MM.1S (cell line): ENCODE measurements around the gene SCN2A.

Experiments used
- DNase-seq: peaks from one replicate; pipeline ENCODE4 v3.0.0-alpha.2; 2015
- H2AFZ ChIP-seq: fragments of 300-600 bp; sonication (generic); 2 replicates; pipeline ENCODE4 v1.6.0; 2016; ENCODE audit warnings: antibody characterized with exemption, low read length
- H3F3A ChIP-seq: fragments of 300-600 bp; sonication (generic); 2 replicates; pipeline ENCODE4 v1.6.1; 2016; ENCODE audit warnings: mild to moderate bottlenecking, antibody characterized with exemption, low read length, moderate library complexity, mixed read lengths; ENCODE audit not compliant: insufficient read depth
- H3K27ac ChIP-seq: fragments of 300-600 bp; sonication (generic); 2 replicates; pipeline ENCODE4 v1.5.1; 2016; ENCODE audit warnings: mild to moderate bottlenecking, low read length
- H3K27me3 ChIP-seq: fragments of 300-600 bp; sonication (generic); replicated peaks from 2 replicates; pipeline ENCODE4 v1.6.0; 2016; ENCODE audit warnings: low read length; ENCODE audit not compliant: insufficient read depth
- H3K36me3 ChIP-seq: fragments of 300-600 bp; sonication (generic); replicated peaks from 2 replicates; pipeline ENCODE4 v1.6.1; 2016; ENCODE audit warnings: mild to moderate bottlenecking, low read length, mixed read lengths; ENCODE audit not compliant: insufficient read depth
- H3K4me1 ChIP-seq: fragments of 300-600 bp; sonication (generic); 2 replicates; pipeline ENCODE4 v1.6.1; 2016; ENCODE audit warnings: low read length, mixed read lengths
- H3K4me2 ChIP-seq: fragments of 300-600 bp; sonication (generic); 2 replicates; pipeline ENCODE4 v1.6.0; 2016; ENCODE audit warnings: low read depth, low read length
- H3K4me3 ChIP-seq: fragments of 300-600 bp; sonication (generic); 2 replicates; pipeline ENCODE4 v1.5.1; 2016; ENCODE audit warnings: low read length, mixed read lengths
- H3K79me2 ChIP-seq: fragments of 300-600 bp; sonication (generic); 2 replicates; pipeline ENCODE4 v1.6.1; 2016; ENCODE audit warnings: mixed run types, low read length, mixed read lengths
- H3K9ac ChIP-seq: fragments of 300-600 bp; sonication (generic); 2 replicates; pipeline ENCODE4 v1.6.1; 2016; ENCODE audit warnings: low read length, mixed read lengths
- H3K9me2 ChIP-seq: fragments of 300-600 bp; sonication (generic); replicated peaks from 2 replicates; pipeline ENCODE4 v1.6.1; 2016; ENCODE audit warnings: mild to moderate bottlenecking, low read length, mixed read lengths; ENCODE audit not compliant: insufficient read depth
- H3K9me3 ChIP-seq: fragments of 300-600 bp; sonication (generic); replicated peaks from 2 replicates; pipeline ENCODE4 v1.6.1; 2016; ENCODE audit warnings: mild to moderate bottlenecking, low read length, mixed read lengths; ENCODE audit not compliant: insufficient read depth
- H4K20me1 ChIP-seq: fragments of 300-600 bp; sonication (generic); 2 replicates; pipeline ENCODE4 v1.6.1; 2016; ENCODE audit warnings: mild to moderate bottlenecking, low read length, moderate library complexity, mixed read lengths; ENCODE audit not compliant: insufficient read depth
- EZH2 ChIP-seq: fragments of 300-600 bp; sonication (generic); optimal IDR thresholded peaks from 2 replicates; pipeline ENCODE3; 2017; ENCODE audit warnings: low read depth, mild to moderate bottlenecking, antibody characterized with exemption, low read length, mixed read lengths
- EZH2phosphoT487 ChIP-seq: fragments of 300-600 bp; sonication (generic); IDR thresholded peaks from 2 replicates; pipeline ENCODE4 v1.6.1; 2018; ENCODE audit warnings: antibody characterized with exemption, low read length
- TF ChIP-seq, protein P1 (sequence below): fragments of 300-600 bp; sonication (generic); IDR thresholded peaks from 2 replicates; pipeline ENCODE4 v1.5.1; 2016; ENCODE audit warnings: antibody characterized with exemption, low read length, mixed read lengths

Gene SCN2A

GRCh38 chr2:165237056-165237455 lies 2.2 kb upstream of the SCN2A start:
- H4K20me1 ChIP-seq: no peaks in the 10 kb centered on the region
- H3K36me3 ChIP-seq: no peaks in the 10 kb centered on the region
- H3K9me2 ChIP-seq: no peaks in the 10 kb centered on the region
- no peaks in the 10 kb centered on the region for H3K4me1 ChIP-seq
- no peak overlapping the region for H3K9ac ChIP-seq
- no peak overlapping the region for H3K27ac ChIP-seq
- H3K9me3 ChIP-seq: no peaks in the 10 kb centered on the region
- no peaks in the 10 kb centered on the region for H3F3A ChIP-seq
- no peaks in the 10 kb centered on the region for H3K27me3 ChIP-seq
- TF ChIP-seq EZH2phosphoT487: no peak
- TF ChIP-seq, protein P1, sequence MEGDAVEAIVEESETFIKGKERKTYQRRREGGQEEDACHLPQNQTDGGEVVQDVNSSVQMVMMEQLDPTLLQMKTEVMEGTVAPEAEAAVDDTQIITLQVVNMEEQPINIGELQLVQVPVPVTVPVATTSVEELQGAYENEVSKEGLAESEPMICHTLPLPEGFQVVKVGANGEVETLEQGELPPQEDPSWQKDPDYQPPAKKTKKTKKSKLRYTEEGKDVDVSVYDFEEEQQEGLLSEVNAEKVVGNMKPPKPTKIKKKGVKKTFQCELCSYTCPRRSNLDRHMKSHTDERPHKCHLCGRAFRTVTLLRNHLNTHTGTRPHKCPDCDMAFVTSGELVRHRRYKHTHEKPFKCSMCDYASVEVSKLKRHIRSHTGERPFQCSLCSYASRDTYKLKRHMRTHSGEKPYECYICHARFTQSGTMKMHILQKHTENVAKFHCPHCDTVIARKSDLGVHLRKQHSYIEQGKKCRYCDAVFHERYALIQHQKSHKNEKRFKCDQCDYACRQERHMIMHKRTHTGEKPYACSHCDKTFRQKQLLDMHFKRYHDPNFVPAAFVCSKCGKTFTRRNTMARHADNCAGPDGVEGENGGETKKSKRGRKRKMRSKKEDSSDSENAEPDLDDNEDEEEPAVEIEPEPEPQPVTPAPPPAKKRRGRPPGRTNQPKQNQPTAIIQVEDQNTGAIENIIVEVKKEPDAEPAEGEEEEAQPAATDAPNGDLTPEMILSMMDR: no peak
- no peak overlapping the region for H2AFZ ChIP-seq
- H3K4me2 ChIP-seq: no peak overlapping the region
- DNase-seq: no peak
- H3K79me2 ChIP-seq: no peaks in the 10 kb centered on the region
- no peak overlapping the region for H3K4me3 ChIP-seq

DNA sequence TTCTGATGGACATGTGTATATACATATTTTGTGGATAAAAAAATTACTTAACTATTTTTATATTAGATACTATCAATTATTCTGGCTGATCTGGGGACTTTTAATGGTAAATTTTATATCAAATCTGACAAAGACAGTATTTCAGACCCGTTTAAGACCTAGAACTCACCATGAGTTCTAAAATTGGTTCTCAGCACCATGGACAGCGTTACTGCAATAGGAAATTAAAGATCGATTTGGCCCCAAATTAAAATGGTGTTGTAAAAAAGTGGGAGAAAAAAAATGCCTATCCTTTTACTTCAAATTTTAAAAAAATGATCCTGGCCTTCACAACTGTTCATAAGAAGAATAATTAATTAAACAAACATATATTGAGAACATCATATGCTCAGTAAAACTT lies 919 bp upstream of the SCN2A start:
- Histone ChIP-seq H3K4me2 (no peak overlapping the region), H3K9me2 (no peaks in the 10 kb centered on the region), H3K4me3 (no peak overlapping the region), H3K4me1 (no peaks in the 10 kb centered on the region), H3K27ac (no peak overlapping the region), H3K9ac (no peak overlapping the region), H4K20me1 (no peaks in the 10 kb centered on the region), H2AFZ (no peak overlapping the region), H3K79me2 (no peaks in the 10 kb centered on the region), H3K9me3 (no peaks in the 10 kb centered on the region), H3K36me3 (no peaks in the 10 kb centered on the region), H3K27me3 (no peaks in the 10 kb centered on the region), H3F3A (no peaks in the 10 kb centered on the region)
- peak; percentile 30 for DNase-seq
- TF ChIP-seq EZH2phosphoT487 (no peak), EZH2 (no peak)
- TF ChIP-seq, protein P1: no peak

- H3K9me2 ChIP-seq: no peaks in the 10 kb centered on the region
- no peak for DNase-seq
- H2AFZ ChIP-seq: no peak overlapping the region
- H3K9ac ChIP-seq: no peak overlapping the region
- TF ChIP-seq EZH2 (no peak), EZH2phosphoT487 (no peak)
- TF ChIP-seq, protein P1: no peak
- H3K4me1 ChIP-seq: no peaks in the 10 kb centered on the region
- H4K20me1 ChIP-seq: no peaks in the 10 kb centered on the region
- no peaks in the 10 kb centered on the region for H3K79me2 ChIP-seq
- H3K27me3 ChIP-seq: no peaks in the 10 kb centered on the region
- H3F3A ChIP-seq: no peaks in the 10 kb centered on the region
- no peak overlapping the region for H3K4me3 ChIP-seq
- no peak overlapping the region for H3K4me2 ChIP-seq
- H3K36me3 ChIP-seq: no peaks in the 10 kb centered on the region
- H3K27ac ChIP-seq: no peak overlapping the region
- no peaks in the 10 kb centered on the region for H3K9me3 ChIP-seq
These were observed 772 bp downstream of the SCN2A start for GRCh38 chr2:165239856-165240515.
